HG03354 (cell line): Measurements from ENCODE around the gene UCKL1.

ENCODE experiments used
- ATAC-seq: cut with Tn5 transposase; IDR thresholded peaks from one replicate; pipeline ENCODE4 v1.9.1; 2021; ENCODE audit warnings: mild to moderate bottlenecking; ENCODE audit not compliant: unreplicated experiment, poor library complexity, severe bottlenecking

The UCKL1 gene

GRCh38 chr20:63945921-63946920 lies 10.0 kb downstream of the UCKL1 start:
- ATAC-seq = no peak

- ATAC-seq = no peak
Measured at GRCh38 chr20:63945031-63945658, 11.1 kb downstream of the UCKL1 start.

GRCh38 chr20:63944078-63944941 lies 11.9 kb downstream of the UCKL1 start:
- ATAC-seq = no peak

- no peak for ATAC-seq
Measured at GRCh38 chr20:63943808-63944077, 12.5 kb downstream of the UCKL1 start.

- ATAC-seq = no peak
Measured at GRCh38 chr20:63942969-63943807, 13.0 kb downstream of the UCKL1 start.

- ATAC-seq = no peak
Measured at GRCh38 chr20:63942250-63942951, 13.8 kb downstream of the UCKL1 start.

GRCh38 chr20:63941282-63942081 lies 14.7 kb downstream of the UCKL1 start:
- no peak for ATAC-seq

GRCh38 chr20:63940472-63941266 lies 15.5 kb downstream of the UCKL1 start:
- no peak for ATAC-seq

- no peak for ATAC-seq
Measured at GRCh38 chr20:63940071-63940471, 16.1 kb downstream of the UCKL1 start.

GRCh38 chr20:63939061-63939935 lies 16.9 kb downstream of the UCKL1 start:
- no peak for ATAC-seq

- no peak for ATAC-seq
Measured at GRCh38 chr20:63937596-63937995, 18.6 kb downstream of the UCKL1 start.

GRCh38 chr20:63935447-63935846 lies 20.8 kb downstream of the UCKL1 start:
- ATAC-seq = no peak

- no peak for ATAC-seq
Measured at GRCh38 chr20:63934271-63935068, 21.7 kb downstream of the UCKL1 start.

GRCh38 chr20:63933646-63934045 lies 22.6 kb downstream of the UCKL1 start:
- ATAC-seq = no peak

- ATAC-seq = no peak
Measured at GRCh38 chr20:63932606-63933160, 23.5 kb downstream of the UCKL1 start.
